Urinary bladder (tissue), 4 donors: ENCODE measurements around the gene HNF1A. TPM values are rescaled to one million over a fixed set of nuclear protein-coding genes. Genes with fewer than 3 reads are reported as not detected.

Experiments
- DNase-seq: peaks from one replicate; pipeline ENCODE4 v3.0.0-alpha.2; 2015; ENCODE audit errors: extremely low spot score
- H3K27ac ChIP-seq: one replicate; pipeline ENCODE4 v1.5.1; 2013; ENCODE audit warnings: low read depth, mild to moderate bottlenecking, moderate library complexity
- H3K36me3 ChIP-seq: one replicate; pipeline ENCODE4 v1.6.1; 2013; ENCODE audit warnings: mild to moderate bottlenecking, moderate library complexity; ENCODE audit not compliant: insufficient read depth
- H3K4me1 ChIP-seq: one replicate; pipeline ENCODE4 v1.6.1; 2013; ENCODE audit warnings: mild to moderate bottlenecking, moderate library complexity; ENCODE audit not compliant: insufficient read depth
- H3K4me3 ChIP-seq: one replicate; pipeline ENCODE4 v1.5.1; 2013; ENCODE audit warnings: low read depth, low read length
- WGBS: extraction: QIAGEN DNeasy Blood & Tissue Kit; methylation state at CpG from one replicate; pipeline ENCODE4 v1.1.7; 2013; 5-methylcytosine and 5-hydroxymethylcytosine counted together
- polyA plus RNA-seq: library from polyadenylated mRNA; stranded (reverse); fragments of 200-250 nt; gene quantifications from one replicate; pipeline ENCODE4 v1.2.3, GENCODE V29; 2013
- total RNA-seq: library from RNA; depleted of rRNA; stranded (reverse); fragments of >200 nt; gene quantifications from one replicate; pipeline ENCODE4 v1.2.3, GENCODE V29; 2014
- donor health status: healthy with polysubstance abuse.
- donor health status: healthy.

Gene HNF1A
- total and polyA plus RNA-seq, 2 donors = 0.18 TPM; not detected in 1

GRCh38 chr12:121000530-121000929 is 22.2 kb downstream of the HNF1A start:
- Histone ChIP-seq H3K4me1 (no peaks in the 10 kb centered on the region), H3K27ac (no peak overlapping the region), H3K4me3 (no peak overlapping the region), H3K36me3 (no peaks in the 10 kb centered on the region)
- 80% methylated on average over 11 of the region's 11 CpGs for WGBS
- no peak for DNase-seq

GRCh38 chr12:121001060-121001459 is 22.7 kb downstream of the HNF1A start:
- DNase-seq = no peak
- no peaks in the 10 kb centered on the region for H3K36me3 ChIP-seq
- WGBS = 77% methylated on average over 11 of the region's 11 CpGs

GRCh38 chr12:121001841-121002483 is 23.6 kb downstream of the HNF1A start:
- no peaks in the 10 kb centered on the region for H3K4me1 ChIP-seq
- WGBS = 88% methylated on average over 16 of the region's 16 CpGs
- DNase-seq = no peak

More at GRCh38 chr12:121001060-121001459, 22.7 kb downstream of the HNF1A start:
- Histone ChIP-seq H3K27ac (no peak overlapping the region), H3K4me3 (no peak overlapping the region), H3K4me1 (no peaks in the 10 kb centered on the region)

GRCh38 chr12:121003650-121004049 is 25.3 kb downstream of the HNF1A start:
- 83% methylated on average over 4 of the region's 4 CpGs for WGBS
- Histone ChIP-seq H3K4me1 (no peaks in the 10 kb centered on the region), H3K36me3 (no peaks in the 10 kb centered on the region), H3K4me3 (no peak overlapping the region), H3K27ac (no peak overlapping the region)
- no peak for DNase-seq

More at GRCh38 chr12:121001841-121002483, 23.6 kb downstream of the HNF1A start:
- H3K4me3 ChIP-seq = no peak overlapping the region
- H3K36me3 ChIP-seq = no peaks in the 10 kb centered on the region
- no peak overlapping the region for H3K27ac ChIP-seq

- Histone ChIP-seq H3K4me3 (no peak overlapping the region), H3K27ac (no peak overlapping the region), H3K36me3 (no peaks in the 10 kb centered on the region), H3K4me1 (no peaks in the 10 kb centered on the region)
- no peak for DNase-seq
- 91% methylated on average over 16 of the region's 16 CpGs for WGBS
Observed at GRCh38 chr12:121004253-121004815, 26.0 kb downstream of the HNF1A start.

- DNase-seq = no peak
- 66% methylated on average over 9 of the region's 9 CpGs for WGBS
Observed at GRCh38 chr12:121005346-121005815, 27.0 kb downstream of the HNF1A start.

GRCh38 chr12:121008347-121009098 is 30.2 kb downstream of the HNF1A start:
- DNase-seq = no peak
- H3K27ac ChIP-seq = no peak overlapping the region
- 95% methylated on average over 8 of the region's 8 CpGs for WGBS
- no peaks in the 10 kb centered on the region for H3K4me1 ChIP-seq
- H3K36me3 ChIP-seq = no peaks in the 10 kb centered on the region
- H3K4me3 ChIP-seq = no peak overlapping the region

More at GRCh38 chr12:121005346-121005815, 27.0 kb downstream of the HNF1A start:
- Histone ChIP-seq H3K4me3 (no peak overlapping the region), H3K36me3 (no peaks in the 10 kb centered on the region), H3K4me1 (no peaks in the 10 kb centered on the region), H3K27ac (no peak overlapping the region)

GRCh38 chr12:121009741-121010140 is 31.4 kb downstream of the HNF1A start:
- Histone ChIP-seq H3K27ac (no peak overlapping the region), H3K4me3 (no peak overlapping the region), H3K4me1 (no peaks in the 10 kb centered on the region), H3K36me3 (no peaks in the 10 kb centered on the region)
- DNase-seq = no peak
- 45% methylated on average over 10 of the region's 10 CpGs for WGBS

- DNase-seq = no peak
- 92% methylated on average over 8 of the region's 8 CpGs for WGBS
- no peaks in the 10 kb centered on the region for H3K4me1 ChIP-seq
Observed at GRCh38 chr12:121010860-121011259, 32.5 kb downstream of the HNF1A start.

GRCh38 chr12:121011820-121012219 is 33.5 kb downstream of the HNF1A start:
- 66% methylated on average over 6 of the region's 6 CpGs for WGBS
- H3K27ac ChIP-seq = no peak overlapping the region
- H3K4me1 ChIP-seq = no peaks in the 10 kb centered on the region
- no peak for DNase-seq
- no peaks in the 10 kb centered on the region for H3K36me3 ChIP-seq
- no peak overlapping the region for H3K4me3 ChIP-seq

More at GRCh38 chr12:121010860-121011259, 32.5 kb downstream of the HNF1A start:
- H3K36me3 ChIP-seq = no peaks in the 10 kb centered on the region
- no peak overlapping the region for H3K4me3 ChIP-seq
- no peak overlapping the region for H3K27ac ChIP-seq

GRCh38 chr12:121013715-121014114 is 35.4 kb downstream of the HNF1A start:
- 84% methylated on average over 3 of the region's 3 CpGs for WGBS
- no peak overlapping the region for H3K27ac ChIP-seq
- H3K36me3 ChIP-seq = no peaks in the 10 kb centered on the region
- DNase-seq = no peak
- H3K4me1 ChIP-seq = no peaks in the 10 kb centered on the region
- H3K4me3 ChIP-seq = no peak overlapping the region

GRCh38 chr12:121015825-121016766 is 37.8 kb downstream of the HNF1A start, which contains the start of gene C12orf43:
TSS of gene C12orf43 (minus strand) at chr12:121016487. CDS start at chr12:121016474, 13 bp downstream.
- Histone ChIP-seq H3K27ac (no peak within 1 kb of the TSS), H3K4me3 (peak within 1 kb of the TSS; percentile 71), H3K36me3 (no peaks in the 10 kb centered on the region), H3K4me1 (no peaks in the 10 kb centered on the region)
- peak; percentile 91 for DNase-seq
- WGBS = 1% methylated on average over 34 of the region's 34 CpGs

GRCh38 chr12:121017966-121018491 is 39.7 kb downstream of the HNF1A start:
- no peak overlapping the region for H3K27ac ChIP-seq
- H3K4me3 ChIP-seq = no peak overlapping the region
- no peak for DNase-seq
- WGBS = 89% methylated on average over 15 of the region's 15 CpGs
- H3K36me3 ChIP-seq = no peaks in the 10 kb centered on the region
- no peaks in the 10 kb centered on the region for H3K4me1 ChIP-seq
